Mucosa of rectum (tissue), 2 donors: ENCODE measurements around the gene SLC2A2.

Experiments
- H3K27ac ChIP-seq, 2 donors: one replicate each; pipeline ENCODE4 v1.7.0; 2013; ENCODE audit warnings: inconsistent platforms in 2 of 2, low read depth in 2 of 2, low read length in 2 of 2
- H3K27me3 ChIP-seq, 2 donors: one replicate each; pipeline ENCODE4 v1.7.0; 2013; ENCODE audit warnings: low read length in 2 of 2; ENCODE audit not compliant: control insufficient read depth in 2 of 2, insufficient read depth in 2 of 2
- H3K36me3 ChIP-seq, 2 donors: one replicate each; pipeline ENCODE4 v1.7.0; 2013; ENCODE audit warnings: low read length in 2 of 2; ENCODE audit not compliant: control insufficient read depth in 2 of 2, insufficient read depth in 2 of 2
- H3K4me1 ChIP-seq, 2 donors: one replicate each; pipeline ENCODE4 v1.7.0; 2013; ENCODE audit warnings: low read length in 2 of 2, mild to moderate bottlenecking in 1 of 2; ENCODE audit not compliant: control insufficient read depth in 2 of 2, insufficient read depth in 2 of 2
- H3K4me3 ChIP-seq, 2 donors: one replicate each; pipeline ENCODE4 v1.7.0; 2013; ENCODE audit warnings: low read length in 2 of 2
- H3K9ac ChIP-seq, 2 donors: one replicate each; pipeline ENCODE4 v1.7.0; 2013; ENCODE audit warnings: low read length in 2 of 2, low read depth in 1 of 2, mild to moderate bottlenecking in 1 of 2
- H3K9me3 ChIP-seq, 2 donors: one replicate each; pipeline ENCODE4 v1.7.0; 2013; ENCODE audit warnings: low read length in 2 of 2; ENCODE audit not compliant: control insufficient read depth in 2 of 2
- donor health status: healthy.
- donor health status: Normal muscosa, but diverticular disease.

Gene SLC2A2

GRCh38 chr3:171007316-171007715 is 19.2 kb downstream of the SLC2A2 start:
- H3K9me3 ChIP-seq = no peaks in the 10 kb centered on the region
- no peaks in the 10 kb centered on the region for H3K36me3 ChIP-seq
- no peak overlapping the region for H3K4me3 ChIP-seq
- no peaks in the 10 kb centered on the region for H3K27me3 ChIP-seq
- H3K27ac ChIP-seq = no peak overlapping the region
- no peak overlapping the region for H3K9ac ChIP-seq
- peaks cover 0 to 2% of the 10 kb centered on the region in 2 donors for H3K4me1 ChIP-seq

- Histone ChIP-seq H3K4me3 (no peak overlapping the region), H3K36me3 (no peaks in the 10 kb centered on the region), H3K27me3 (no peaks in the 10 kb centered on the region), H3K9ac (no peak overlapping the region), H3K4me1 (peaks cover 0 to 5% of the 10 kb centered on the region in 2 donors), H3K27ac (no peak overlapping the region), H3K9me3 (no peaks in the 10 kb centered on the region)
Observed at GRCh38 chr3:171005648-171006047, 20.9 kb downstream of the SLC2A2 start.

GRCh38 chr3:171001957-171002694 is 24.4 kb downstream of the SLC2A2 start:
- H3K36me3 ChIP-seq = no peaks in the 10 kb centered on the region
- peak overlapping the region in 1 of 2 donors; percentile 13 for H3K27ac ChIP-seq
- H3K9me3 ChIP-seq = no peaks in the 10 kb centered on the region
- no peak overlapping the region for H3K9ac ChIP-seq
- no peaks in the 10 kb centered on the region for H3K27me3 ChIP-seq
- no peak overlapping the region for H3K4me3 ChIP-seq
- H3K4me1 ChIP-seq = peaks cover 9 to 19% of the 10 kb centered on the region in 2 donors

- Histone ChIP-seq H3K9ac (no peak overlapping the region), H3K4me3 (no peak overlapping the region), H3K27me3 (no peaks in the 10 kb centered on the region), H3K4me1 (peaks cover 9 to 19% of the 10 kb centered on the region in 2 donors), H3K9me3 (no peaks in the 10 kb centered on the region), H3K36me3 (no peaks in the 10 kb centered on the region), H3K27ac (no peak overlapping the region)
Observed at GRCh38 chr3:171001250-171001893, 25.1 kb downstream of the SLC2A2 start.

GRCh38 chr3:171000281-171000680 is 26.2 kb downstream of the SLC2A2 start:
- peaks cover 9 to 19% of the 10 kb centered on the region in 2 donors for H3K4me1 ChIP-seq
- H3K27me3 ChIP-seq = no peaks in the 10 kb centered on the region
- H3K27ac ChIP-seq = no peak overlapping the region

GRCh38 chr3:170999737-171000242 is 26.7 kb downstream of the SLC2A2 start:
- H3K9me3 ChIP-seq = no peaks in the 10 kb centered on the region
- no peaks in the 10 kb centered on the region for H3K27me3 ChIP-seq
- no peak overlapping the region for H3K4me3 ChIP-seq
- no peak overlapping the region for H3K27ac ChIP-seq
- H3K4me1 ChIP-seq = peaks cover 9 to 19% of the 10 kb centered on the region in 2 donors
- no peaks in the 10 kb centered on the region for H3K36me3 ChIP-seq
- H3K9ac ChIP-seq = no peak overlapping the region

More at GRCh38 chr3:171000281-171000680, 26.2 kb downstream of the SLC2A2 start:
- H3K9ac ChIP-seq = no peak overlapping the region
- H3K9me3 ChIP-seq = no peaks in the 10 kb centered on the region
- H3K36me3 ChIP-seq = no peaks in the 10 kb centered on the region
- H3K4me3 ChIP-seq = no peak overlapping the region

GRCh38 chr3:170997961-170998913 is 28.3 kb downstream of the SLC2A2 start:
- Histone ChIP-seq H3K4me1 (peaks cover 9 to 19% of the 10 kb centered on the region in 2 donors), H3K4me3 (no peak overlapping the region), H3K36me3 (no peaks in the 10 kb centered on the region), H3K27ac (no peak overlapping the region), H3K27me3 (no peaks in the 10 kb centered on the region), H3K9me3 (no peaks in the 10 kb centered on the region), H3K9ac (no peak overlapping the region)

- H3K27ac ChIP-seq = no peak overlapping the region
- no peak overlapping the region for H3K4me3 ChIP-seq
- no peaks in the 10 kb centered on the region for H3K9me3 ChIP-seq
- no peak overlapping the region for H3K9ac ChIP-seq
- H3K4me1 ChIP-seq = peaks cover 0 to under 1% of the 10 kb centered on the region in 2 donors
- no peaks in the 10 kb centered on the region for H3K27me3 ChIP-seq
- H3K36me3 ChIP-seq = no peaks in the 10 kb centered on the region
Observed at GRCh38 chr3:170992854-170993253, 33.7 kb downstream of the SLC2A2 start.

- H3K27ac ChIP-seq = no peak overlapping the region
- no peaks in the 10 kb centered on the region for H3K27me3 ChIP-seq
- H3K9me3 ChIP-seq = no peaks in the 10 kb centered on the region
- H3K4me1 ChIP-seq = no peaks in the 10 kb centered on the region
- no peak overlapping the region for H3K9ac ChIP-seq
- no peaks in the 10 kb centered on the region for H3K36me3 ChIP-seq
- no peak overlapping the region for H3K4me3 ChIP-seq
Observed at GRCh38 chr3:170991664-170992063, 34.9 kb downstream of the SLC2A2 start.
